IMR-90 (cell line): ENCODE data around the gene LRIG1. TPM values are rescaled to one million over a fixed set of nuclear protein-coding genes. Genes with fewer than 3 reads are reported as not detected.

Experiments used
- CEBPB ChIP-seq: IDR thresholded peaks from 2 replicates; pipeline ENCODE4 v1.6.1; 2012; ENCODE audit warnings: low read depth, low read length, improper control_type of control experiment
- MXI1 ChIP-seq: IDR thresholded peaks from 2 replicates; pipeline ENCODE4 v1.6.1; 2012; ENCODE audit warnings: low read depth, mild to moderate bottlenecking, low read length, moderate library complexity, borderline replicate concordance
- NFE2L2 ChIP-seq: fragments of 150-350 bp; IDR thresholded peaks from 2 replicates; pipeline ENCODE4 v1.6.1; 2016; ENCODE audit warnings: low read depth, mild to moderate bottlenecking, low read length
- POLR2A ChIP-seq: IDR thresholded peaks from 2 replicates; pipeline ENCODE4 v1.6.1; 2012; ENCODE audit warnings: mild to moderate bottlenecking, low read depth, low read length
- SMC3 ChIP-seq: fragments of 150-350 bp; IDR thresholded peaks from 2 replicates; pipeline ENCODE4 v1.6.1; 2016; ENCODE audit warnings: low read depth, mild to moderate bottlenecking, antibody characterized with exemption, low read length, moderate library complexity
- polyA plus RNA-seq, 3 experiments: library from polyadenylated mRNA; depleted of rRNA; stranded (reverse); fragments of >200 nt; gene quantifications; 2 replicates each; pipeline ENCODE4 v1.2.3, GENCODE V29; 2012; ENCODE audit warnings: low replicate concordance in 1 of 3
- total RNA-seq: library from RNA; depleted of rRNA; stranded (reverse); fragments of >200 nt; gene quantifications from 2 replicates; pipeline ENCODE4 v1.2.3, GENCODE V29; 2012
- TF ChIP-seq, protein P1 (sequence below): fragments of 150-350 bp; IDR thresholded peaks from 2 replicates; pipeline ENCODE4 v1.6.1; 2016; ENCODE audit warnings: low read depth, mild to moderate bottlenecking, low read length, moderate library complexity, borderline replicate concordance

Gene LRIG1
- total and polyA plus RNA-seq, 2 of the 4 experiments (the other 2 are of a cell fraction), result 62.8 to 87.8 TPM

DNA sequence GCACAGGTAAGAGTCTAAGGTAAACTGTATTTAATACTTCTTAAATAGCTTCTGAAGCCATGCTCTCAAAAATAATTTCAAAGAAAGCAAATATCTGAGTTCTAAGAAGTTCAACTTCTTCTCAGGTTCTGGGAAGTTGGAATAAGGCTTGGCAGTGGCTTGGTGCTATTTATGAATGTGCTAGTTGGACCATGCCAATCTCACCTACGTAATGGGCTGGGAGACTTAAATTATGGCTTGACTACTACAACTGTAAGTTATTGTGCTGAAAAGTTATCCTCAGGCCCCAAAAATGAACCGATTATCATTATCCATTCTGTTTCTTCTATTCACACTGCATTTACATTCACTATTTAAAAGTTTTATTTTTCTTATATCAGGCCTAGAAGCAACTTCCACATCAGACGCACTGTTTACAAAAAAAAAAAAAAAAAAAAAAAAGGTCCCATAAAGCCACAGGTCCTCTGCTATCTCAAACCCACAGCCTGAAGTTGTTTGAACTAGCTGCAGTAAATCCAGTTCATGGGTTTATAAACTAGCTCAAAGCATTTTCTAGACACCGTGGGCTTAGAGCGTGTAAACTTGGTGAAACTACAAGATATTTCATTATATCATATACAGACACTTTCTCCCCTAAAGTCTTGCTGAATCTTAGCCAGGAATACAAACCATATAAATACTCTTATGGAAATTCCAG is 3.4 kb downstream of the LRIG1 start (continued):
- TF ChIP-seq, protein P1, sequence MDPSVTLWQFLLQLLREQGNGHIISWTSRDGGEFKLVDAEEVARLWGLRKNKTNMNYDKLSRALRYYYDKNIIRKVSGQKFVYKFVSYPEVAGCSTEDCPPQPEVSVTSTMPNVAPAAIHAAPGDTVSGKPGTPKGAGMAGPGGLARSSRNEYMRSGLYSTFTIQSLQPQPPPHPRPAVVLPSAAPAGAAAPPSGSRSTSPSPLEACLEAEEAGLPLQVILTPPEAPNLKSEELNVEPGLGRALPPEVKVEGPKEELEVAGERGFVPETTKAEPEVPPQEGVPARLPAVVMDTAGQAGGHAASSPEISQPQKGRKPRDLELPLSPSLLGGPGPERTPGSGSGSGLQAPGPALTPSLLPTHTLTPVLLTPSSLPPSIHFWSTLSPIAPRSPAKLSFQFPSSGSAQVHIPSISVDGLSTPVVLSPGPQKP, result no peak
- TF ChIP-seq SMC3 (no peak), NFE2L2 (no peak), MXI1 (no peak), POLR2A (no peak), CEBPB (no peak)
